ENCODE measurements around the gene NGFR. TPM values are rescaled to one million over a fixed set of nuclear protein-coding genes. Genes with fewer than 3 reads are reported as not detected.

NGFR gene
- total and polyA plus RNA-seq, 9 of the 15 experiments (the other 6 are each of a cell fraction or from before 2014, with no cell fraction given), result 0.07 to 0.23 (median 0.13) TPM; not detected in 4

DNA sequence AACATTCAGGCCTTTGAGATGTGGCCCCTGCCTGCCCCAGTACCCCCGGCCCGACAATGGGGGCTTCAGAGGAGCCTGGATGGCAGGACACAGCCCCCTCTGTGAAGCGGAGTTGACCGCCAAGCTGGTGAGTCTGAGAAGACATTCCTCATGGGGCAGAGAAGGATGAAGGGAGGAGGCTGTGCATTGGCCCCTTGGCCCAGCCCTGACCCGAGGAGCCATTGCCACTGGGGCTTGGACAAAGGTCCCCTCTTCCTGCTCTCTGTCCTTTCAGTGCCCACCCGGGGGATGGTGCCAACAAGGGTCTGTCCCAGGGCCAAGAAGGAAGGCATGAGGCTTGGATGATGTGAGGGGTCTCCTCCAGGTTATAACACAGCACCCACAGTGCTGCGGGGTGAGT is 49.5 kb upstream of the NGFR start:
- ATAC-seq (no peak), FAIRE-seq (no peak), DNase-seq (ENCODE audit: extremely low read depth in 1 of 4, low spot score in 3 of 4) (no peak)
- Histone ChIP-seq H4K20me1 (replicated peaks; ENCODE audit: control insufficient read depth, insufficient read depth, low read length) (no peaks in the 10 kb centered on the region; the same call in 1 of the 2 replicates), H3K9ac (ENCODE audit: insufficient read depth in 1 of 2, low read depth in 2 of 2, low read length in 2 of 2) (peak overlapping the region in 1 of 2 experiments; percentile 35; a peak in 2 of 4 replicates), H3K27ac (ENCODE audit: extremely low read depth, low read depth, low read length) (no peak overlapping the region), H3K4me3 (no peak overlapping the region), H3K36me3 (ENCODE audit: control insufficient read depth, insufficient read depth, low read length) (no peaks in the 10 kb centered on the region), H2AFZ (ENCODE audit: low read depth, low read length) (no peak overlapping the region), H3K4me1 (replicated peaks in 1 of 2; ENCODE audit: control insufficient read depth in 2 of 2, insufficient read depth in 2 of 2, low read length in 2 of 2) (no peaks in the 10 kb centered on the region; a peak in 2 of 5 replicates), H3K79me2 (ENCODE audit: control insufficient read depth, insufficient read depth, low read length) (no peaks in the 10 kb centered on the region), H3K9me1 (ENCODE audit: control insufficient read depth, insufficient read depth, low read length) (no peaks in the 10 kb centered on the region), H3K4me2 (ENCODE audit: insufficient read depth, low read length) (no peak overlapping the region), H3K27me3 (ENCODE audit: control insufficient read depth in 2 of 2, insufficient read depth in 2 of 2, low read length in 2 of 2) (peaks cover 23 to 58% of the 10 kb centered on the region in 2 experiments; a peak in 4 of 5 replicates), H3K9me3 (replicated peaks; ENCODE audit: control insufficient read depth, insufficient read depth, low read depth, low read length) (no peaks in the 10 kb centered on the region)
- 1% methylated on average over 7 of the region's 7 CpGs for WGBS (ENCODE audit: insufficient coverage, low coverage, missing lambda C conversion rate)
- POLR2A ChIA-PET, result no interaction called here
- TF ChIP-seq, protein P1, sequence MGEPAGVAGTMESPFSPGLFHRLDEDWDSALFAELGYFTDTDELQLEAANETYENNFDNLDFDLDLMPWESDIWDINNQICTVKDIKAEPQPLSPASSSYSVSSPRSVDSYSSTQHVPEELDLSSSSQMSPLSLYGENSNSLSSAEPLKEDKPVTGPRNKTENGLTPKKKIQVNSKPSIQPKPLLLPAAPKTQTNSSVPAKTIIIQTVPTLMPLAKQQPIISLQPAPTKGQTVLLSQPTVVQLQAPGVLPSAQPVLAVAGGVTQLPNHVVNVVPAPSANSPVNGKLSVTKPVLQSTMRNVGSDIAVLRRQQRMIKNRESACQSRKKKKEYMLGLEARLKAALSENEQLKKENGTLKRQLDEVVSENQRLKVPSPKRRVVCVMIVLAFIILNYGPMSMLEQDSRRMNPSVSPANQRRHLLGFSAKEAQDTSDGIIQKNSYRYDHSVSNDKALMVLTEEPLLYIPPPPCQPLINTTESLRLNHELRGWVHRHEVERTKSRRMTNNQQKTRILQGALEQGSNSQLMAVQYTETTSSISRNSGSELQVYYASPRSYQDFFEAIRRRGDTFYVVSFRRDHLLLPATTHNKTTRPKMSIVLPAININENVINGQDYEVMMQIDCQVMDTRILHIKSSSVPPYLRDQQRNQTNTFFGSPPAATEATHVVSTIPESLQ (CRISPR knock-in tag; IDR thresholded peaks at IDR 0.05), result no peak
- TF ChIP-seq HCFC1 (IDR thresholded peaks at IDR 0.05; ENCODE audit: low read depth, low read length) (no peak), PHF8 (IDR thresholded peaks at IDR 0.05; ENCODE audit: borderline replicate concordance, low read length) (0 out of 2 replicates have a peak, but pooled peaks have one; percentile 9)
- BruUV-seq (replicated peaks), result no TSS peak
- intact Hi-C loops (cut with micrococcal nuclease) (no loop called here), in situ Hi-C loops (cut with MboI) (no loop called here)
- CTCF ChIA-PET (ENCODE audit: low intra/inter-chr PET ratio), result no interaction called here
